GM12892 (cell line): ENCODE measurements around the gene CGB7.
"Not testable (repeated sequence)": the region's sequence is repeated elsewhere in the genome, so short reads cannot be mapped to it uniquely, and the experiment has no call there.

ENCODE experiments used
- DNase-seq: peaks from one replicate; pipeline ENCODE4 v3.0.0; 2011; ENCODE audit not compliant: insufficient read length
- FAIRE-seq: peaks from 2 replicates; lab custom pipeline; 2011; peaks lifted over from hg19 to GRCh38; lab: Jason Lieb, UNC
- POLR2A ChIP-seq: IDR thresholded peaks from 2 replicates; pipeline ENCODE4 v1.6.1; 2011; ENCODE audit warnings: low read depth, low read length, control low read depth
- POLR2AphosphoS5 ChIP-seq: IDR thresholded peaks from 2 replicates; pipeline ENCODE4 v1.6.1; 2011; ENCODE audit warnings: low read depth, low read length, control low read depth
- TAF1 ChIP-seq: IDR thresholded peaks from 2 replicates; pipeline ENCODE4 v1.6.1; 2011; ENCODE audit warnings: low read depth, mild to moderate bottlenecking, control low read depth, low read length, borderline replicate concordance

Gene CGB7

DNA sequence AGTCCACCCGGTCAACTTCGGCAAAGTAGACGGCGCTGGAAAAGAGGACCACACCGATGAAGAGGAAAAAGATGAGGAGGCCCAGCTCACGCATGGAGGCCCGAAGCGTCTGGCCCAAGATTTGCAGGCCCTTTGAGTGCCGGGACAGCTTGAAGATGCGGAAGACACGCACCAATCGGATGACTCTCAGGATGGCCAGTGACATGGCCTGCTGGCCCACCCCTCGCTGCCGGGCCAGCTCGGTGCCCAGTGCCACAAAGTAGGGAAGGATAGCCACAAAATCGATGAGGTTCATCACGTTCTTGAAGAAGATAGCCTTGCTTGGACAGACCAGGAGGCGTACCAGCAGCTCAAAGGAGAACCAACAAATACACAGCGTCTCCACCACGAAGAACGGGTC, 12.9 kb upstream of the CGB7 start:
- FAIRE-seq: no peak
- no peak for DNase-seq

DNA sequence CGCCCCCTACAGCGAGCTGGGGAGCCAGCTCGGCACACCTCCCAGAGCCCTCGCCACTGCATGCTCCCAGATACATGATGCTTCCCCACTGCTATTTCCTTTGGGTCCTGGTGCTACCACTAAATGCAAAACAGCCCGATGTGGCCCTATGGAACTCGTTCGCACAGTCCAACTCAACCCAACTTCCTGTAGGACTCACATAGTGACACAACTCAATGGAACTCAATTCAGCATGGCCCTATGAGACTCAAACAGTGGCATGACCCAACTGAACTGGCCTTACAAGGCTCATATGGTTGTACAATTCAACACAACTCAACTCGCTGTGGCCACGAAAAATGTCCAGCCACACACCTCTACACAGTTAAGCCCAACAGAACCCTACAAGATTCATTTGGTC, 11.5 kb upstream of the CGB7 start:
- FAIRE-seq: no peak
- TF ChIP-seq POLR2AphosphoS5 (no peak), POLR2A (no peak), TAF1 (no peak)
- DNase-seq: no peak

More for the DNA sequence above, 12.9 kb upstream of the CGB7 start:
- TF ChIP-seq POLR2AphosphoS5: no peak
- TF ChIP-seq POLR2A: no peak
- no peak for TF ChIP-seq TAF1

DNA sequence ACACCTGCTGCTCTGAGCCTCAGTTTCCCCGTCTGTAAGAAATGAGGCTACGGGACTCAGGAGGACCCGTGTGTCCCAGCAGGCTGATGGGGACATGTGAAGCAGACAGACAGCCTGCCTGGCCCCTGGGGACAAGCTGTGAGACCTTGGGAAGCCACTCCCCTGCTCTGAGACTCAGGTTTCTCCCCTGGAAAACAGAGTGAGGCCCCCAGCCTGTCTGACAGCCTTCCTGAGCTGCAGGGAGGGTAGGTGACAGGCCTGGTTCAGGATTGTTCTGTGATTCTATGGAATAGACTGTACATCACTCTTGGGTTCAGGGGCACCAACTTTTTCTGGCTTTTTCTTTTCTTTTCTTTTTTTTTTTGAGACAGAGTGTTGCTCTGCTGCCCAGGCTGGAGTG, 10.0 kb upstream of the CGB7 start:
- TF ChIP-seq POLR2A (no peak), POLR2AphosphoS5 (no peak), TAF1 (no peak)
- DNase-seq: no peak
- FAIRE-seq: no peak

DNA sequence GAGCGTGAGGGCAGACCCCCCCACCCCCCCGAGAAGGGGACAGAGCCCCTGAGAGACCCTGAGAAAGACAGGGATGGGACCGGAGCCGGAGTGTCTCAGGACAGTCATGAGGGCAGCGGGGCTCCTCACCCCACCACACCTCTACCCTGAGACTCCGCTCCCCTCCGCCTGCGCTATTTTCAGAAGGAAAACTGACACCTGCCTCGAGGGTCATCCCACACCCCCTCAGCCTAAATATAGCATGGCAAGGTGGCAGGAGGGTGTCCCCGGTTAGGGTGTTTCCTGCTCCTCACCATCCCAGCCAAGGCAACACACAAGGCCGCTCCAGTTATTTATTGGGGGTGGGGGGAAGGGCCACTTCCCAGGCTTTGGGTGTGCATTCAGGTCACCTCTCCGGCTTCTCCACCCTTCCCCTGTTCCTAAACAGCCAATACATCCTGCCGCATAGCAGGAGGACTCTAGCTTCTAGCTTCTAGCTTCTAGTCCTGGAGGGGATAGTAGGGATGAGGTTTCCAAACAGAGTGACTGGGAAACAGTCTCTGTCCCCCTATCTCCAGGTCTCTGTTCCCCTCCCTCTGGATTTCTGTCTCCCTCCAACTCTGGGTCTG, 8.5 kb upstream of the CGB7 start:
- FAIRE-seq (no peak), DNase-seq (no peak)
- no peak for TF ChIP-seq POLR2A
- TF ChIP-seq POLR2AphosphoS5: no peak
- TF ChIP-seq TAF1: no peak

GRCh38 chr19:49064768-49065611, 7.4 kb upstream of the CGB7 start, which contains the start of gene NTF4:
TSS of gene NTF4 (minus strand) at chr19:49064818. CDS start at chr19:49061997, 2,821 bp downstream.
- no peak for TF ChIP-seq TAF1
- no peak for TF ChIP-seq POLR2A
- no peak for TF ChIP-seq POLR2AphosphoS5
- FAIRE-seq: no peak
- no peak for DNase-seq

- FAIRE-seq (no peak), DNase-seq (no peak)
- no peak for TF ChIP-seq TAF1
- TF ChIP-seq POLR2A: no peak
- TF ChIP-seq POLR2AphosphoS5: no peak
Measured at GRCh38 chr19:49064029-49064629, 6.6 kb upstream of the CGB7 start.

- FAIRE-seq: no peak
- no peak for TF ChIP-seq POLR2AphosphoS5
- TF ChIP-seq TAF1: no peak
- no peak for TF ChIP-seq POLR2A
Measured at GRCh38 chr19:49061445-49061844, 3.9 kb upstream of the CGB7 start.

DNA sequence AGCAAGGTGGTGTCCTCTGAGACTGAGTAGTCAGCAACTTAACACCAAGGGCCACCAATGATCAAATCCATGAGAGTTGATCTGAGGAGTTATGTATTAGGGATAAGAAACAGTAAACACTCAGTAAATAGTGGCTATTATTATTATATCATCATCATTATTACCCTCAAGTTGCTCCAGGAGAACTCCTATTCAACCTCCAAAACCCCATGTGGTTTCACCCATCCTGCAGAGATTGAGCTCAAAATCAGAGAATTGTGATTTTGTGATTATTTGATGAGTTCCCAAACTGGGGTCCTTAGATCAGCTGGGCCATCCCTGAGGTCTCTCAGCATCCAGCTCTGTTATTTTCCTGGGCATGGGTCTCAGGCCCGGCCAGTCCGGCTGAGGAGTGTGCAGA, 3.5 kb upstream of the CGB7 start:
- no peak for TF ChIP-seq POLR2A
- no peak for TF ChIP-seq TAF1
- no peak for TF ChIP-seq POLR2AphosphoS5
- FAIRE-seq (no peak), DNase-seq (no peak)

More at GRCh38 chr19:49061445-49061844, 3.9 kb upstream of the CGB7 start:
- DNase-seq: no peak

GRCh38 chr19:49059053-49059452, 1.5 kb upstream of the CGB7 start:
- DNase-seq: no peak
- no peak for FAIRE-seq
- no peak for TF ChIP-seq POLR2A
- no peak for TF ChIP-seq POLR2AphosphoS5
- TF ChIP-seq TAF1: no peak

GRCh38 chr19:49058562-49058961, 1.0 kb upstream of the CGB7 start:
- DNase-seq (no peak), FAIRE-seq (no peak)
- no peak for TF ChIP-seq POLR2A

- DNase-seq, FAIRE-seq: not testable (repeated sequence)
Measured at GRCh38 chr19:49056902-49057596, 500 bp downstream of the CGB7 start.
